Adrenal gland (tissue), 12 donors: ENCODE results near the gene CAPSL. TPM values are rescaled to one million over a fixed set of nuclear protein-coding genes. Genes with fewer than 3 reads are reported as not detected.

Source experiments
- DNase-seq, 7 donors: peaks; one replicate each; pipeline ENCODE4 v3.0.0-alpha.2; 2019 to 2020
- H3K27ac ChIP-seq, 5 donors: fragments of 200-600 bp; sonication (generic) in 4 of 5; 1 replicate in 3 of 5; 2 replicates in 2 of 5; pipeline versions ENCODE4 v1.5.1 to v1.8.0; 2016 to 2020; ENCODE audit warnings: mild to moderate bottlenecking in 1 of 5
- H3K27me3 ChIP-seq: fragments of 200-600 bp; 2 replicates; pipeline ENCODE4 v1.8.0; 2021
- H3K36me3 ChIP-seq, 2 donors: fragments of 200-600 bp; replicated peaks in 1 of 2; 1 replicate in 1 of 2; 2 replicates in 1 of 2; pipeline versions ENCODE4 v1.5.1 to v1.8.0; 2018 to 2022
- H3K4me1 ChIP-seq, 2 donors: fragments of 200-600 bp; replicated peaks in 1 of 2; 1 replicate in 1 of 2; 2 replicates in 1 of 2; pipeline versions ENCODE4 v1.5.1 to v1.8.0; 2018 to 2021
- H3K4me3 ChIP-seq, 4 donors: fragments of 200-600 bp; sonication (generic) in 3 of 4; one replicate each; pipeline ENCODE4 v1.5.1; 2016 to 2018
- H3K9me3 ChIP-seq, 3 donors: fragments of 200-600 bp; sonication (generic) in 1 of 3; replicated peaks in 1 of 3; 1 replicate in 2 of 3; 2 replicates in 1 of 3; pipeline versions ENCODE4 v1.5.1 to v1.8.0; 2016 to 2021
- POLR2A ChIP-seq, 2 donors: fragments of 450-650 bp; IDR thresholded peaks; one replicate each; pipeline ENCODE4 v1.6.1; 2017; ENCODE audit warnings: antibody characterized with exemption in 2 of 2, mild to moderate bottlenecking in 2 of 2, moderate library complexity in 1 of 2
- WGBS, 4 donors: extraction: QIAGEN DNeasy Blood & Tissue Kit in 2 of 4; methylation state at CpG; one replicate each; pipeline versions ENCODE4 v1.1.5 to v1.1.7; 2013 to 2017; 5-methylcytosine and 5-hydroxymethylcytosine counted together
- intact Hi-C, 2 donors: fragments of 100-400 bp; cut with DNase I; formaldehyde crosslinking; loops; one replicate each; pipeline versions ENCODE4 v1.14.1 to v1.15.0; 2022 to 2023
- polyA plus RNA-seq, 3 donors: library from polyadenylated mRNA; stranded (reverse); fragments of 200-250 nt in 2 of 3; fragments of 350-450 nt in 1 of 3; fragmentation: Illumina TruSeq in 1 of 3; extraction: RNeasy Lipid Tissue Mini Kit (QIAGEN cat#74804) in 1 of 3; gene quantifications; one replicate each; pipeline ENCODE4 v1.2.3, GENCODE V29; 2013 to 2014
- small RNA-seq, 2 donors: library from RNA; depleted of rRNA; stranded (forward); fragments of <200 nt; gene quantifications; one replicate each; pipeline ENCODE3, GENCODE V24; 2016
- total RNA-seq, 9 donors: library from RNA; depleted of rRNA in 4 of 9; stranded (reverse); fragments of >200 nt in 4 of 9; fragments of 120-200 nt in 1 of 9; fragmentation: NEBNext Ultra II Directional in 1 of 9; extraction: Animal tissue kit (Norgen Biotek cat#: 25700) in 1 of 9; gene quantifications; one replicate each; pipeline versions ENCODE4 v1.1.0 to v1.2.4, GENCODE V29; 2013 to 2023
- TF ChIP-seq, protein P1 (sequence below), 6 experiments: fragments of 450-650 bp in 4 of 6; fragments of 200-600 bp in 2 of 6; sonication (generic) in 1 of 6; IDR thresholded peaks; 1 replicate in 5 of 6; 2 replicates in 1 of 6; pipeline versions ENCODE4 v1.5.1 to v1.8.0; 2016 to 2021; ENCODE audit warnings: antibody characterized with exemption in 6 of 6, mild to moderate bottlenecking in 2 of 6, moderate library complexity in 1 of 6
- donor health status: healthy with polysubstance abuse.
- donor health status: Bipolar disorder and iron deficiency.
- donor health status: DM: yes; HTN: yes; CAD: no.
- donor health status: DM: no; HTN: no; CAD: no.
- donor health status: DM: no; HTN: no; CAD: no.
- donor health status: DM: yes; HTN: yes; CAD: no.

Gene CAPSL
- total and polyA plus RNA-seq, 12 donors, result 0.27 TPM; not detected in 11

DNA sequence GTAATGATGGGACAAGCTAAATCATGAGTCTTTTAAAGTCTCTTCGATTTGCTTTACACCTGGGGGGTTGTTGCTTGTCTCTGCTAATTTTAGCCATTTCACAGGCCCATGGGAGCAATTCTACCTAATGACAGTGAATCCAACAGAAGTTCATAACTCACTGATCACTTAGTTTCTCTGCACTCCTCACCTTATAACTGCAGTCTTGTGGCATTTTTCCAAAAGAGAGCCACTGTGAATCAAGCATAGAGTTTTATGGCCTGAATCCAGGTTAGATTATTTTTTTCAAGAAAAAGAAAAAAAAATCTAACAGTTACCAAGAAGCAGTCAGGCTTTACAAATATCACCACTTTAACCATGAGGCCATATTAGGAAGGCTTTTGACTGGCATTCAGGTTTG lies 83.2 kb downstream of the CAPSL start:
- H3K27ac ChIP-seq, result no peak overlapping the region
- no peak overlapping the region for H3K4me3 ChIP-seq
- DNase-seq, result no peak
- peaks cover 41% of the 10 kb centered on the region in 2 donors for H3K4me1 ChIP-seq
- no peaks in the 10 kb centered on the region for H3K27me3 ChIP-seq
- TF ChIP-seq POLR2A (IDR thresholded peaks at IDR 0.05), result no peak
- TF ChIP-seq, protein P1, sequence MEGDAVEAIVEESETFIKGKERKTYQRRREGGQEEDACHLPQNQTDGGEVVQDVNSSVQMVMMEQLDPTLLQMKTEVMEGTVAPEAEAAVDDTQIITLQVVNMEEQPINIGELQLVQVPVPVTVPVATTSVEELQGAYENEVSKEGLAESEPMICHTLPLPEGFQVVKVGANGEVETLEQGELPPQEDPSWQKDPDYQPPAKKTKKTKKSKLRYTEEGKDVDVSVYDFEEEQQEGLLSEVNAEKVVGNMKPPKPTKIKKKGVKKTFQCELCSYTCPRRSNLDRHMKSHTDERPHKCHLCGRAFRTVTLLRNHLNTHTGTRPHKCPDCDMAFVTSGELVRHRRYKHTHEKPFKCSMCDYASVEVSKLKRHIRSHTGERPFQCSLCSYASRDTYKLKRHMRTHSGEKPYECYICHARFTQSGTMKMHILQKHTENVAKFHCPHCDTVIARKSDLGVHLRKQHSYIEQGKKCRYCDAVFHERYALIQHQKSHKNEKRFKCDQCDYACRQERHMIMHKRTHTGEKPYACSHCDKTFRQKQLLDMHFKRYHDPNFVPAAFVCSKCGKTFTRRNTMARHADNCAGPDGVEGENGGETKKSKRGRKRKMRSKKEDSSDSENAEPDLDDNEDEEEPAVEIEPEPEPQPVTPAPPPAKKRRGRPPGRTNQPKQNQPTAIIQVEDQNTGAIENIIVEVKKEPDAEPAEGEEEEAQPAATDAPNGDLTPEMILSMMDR (IDR thresholded peaks at IDR 0.05), result no peak
- intact Hi-C loops, result no loop called here
- H3K36me3 ChIP-seq, result no peaks in the 10 kb centered on the region
- WGBS, 4 donors, result 71 to 86% (median 83%) methylated on average over 1 of the region's 1 CpG
- H3K9me3 ChIP-seq, result no peaks in the 10 kb centered on the region

Small RNAs within 50 kb of the gene (small RNA-seq; reads per million reads assigned to genes)
- 0 reads per million in 2 donors for gene AC112204.1

Other genes with a start within 250 kb of the CAPSL start
- gene IL7R, start 81.7 kb downstream of the CAPSL start, total RNA-seq, result 10 to 100 TPM in 4 of 9 donors, 1 to 10 TPM in 5; 4.7 to 14.7 (median 8.1) TPM
- gene IL7R, start 81.7 kb downstream of the CAPSL start, polyA plus RNA-seq, result 10 to 100 TPM in 1 of 3 donors, 1 to 10 TPM in 2; 1.2 to 14.2 (median 1.8) TPM
- gene UGT3A1, start 52.8 kb upstream of the CAPSL start, total RNA-seq, result not detected
- gene UGT3A1, start 52.8 kb upstream of the CAPSL start, polyA plus RNA-seq, result under 1 TPM in 1 of 3 donors, not detected in 2; 0.22 TPM
- gene UGT3A2, start 128.3 kb upstream of the CAPSL start, total RNA-seq, result 1 to 10 TPM in 2 of 9 donors, under 1 TPM in 3, not detected in 4; 0.13 to 1.7 (median 0.23) TPM
- gene UGT3A2, start 128.3 kb upstream of the CAPSL start, polyA plus RNA-seq, result 1 to 10 TPM in 1 of 3 donors, under 1 TPM in 2; 0.08 to 1.6 (median 0.13) TPM
- 10 to 100 TPM in 8 of 9 donors, 1 to 10 TPM in 1; 9.6 to 30.1 (median 15.1) TPM for gene LMBRD2, start 213.3 kb upstream of the CAPSL start, total RNA-seq
- gene LMBRD2, start 213.3 kb upstream of the CAPSL start, polyA plus RNA-seq, result 10 to 100 TPM in 1 of 3 donors, 1 to 10 TPM in 2; 2.3 to 24.8 (median 3.7) TPM
- gene SKP2, start 213.5 kb upstream of the CAPSL start, total RNA-seq, result 10 to 100 TPM in 7 of 9 donors, 1 to 10 TPM in 2; 8.7 to 52.1 (median 14.9) TPM
- 10 to 100 TPM in 1 of 3 donors, 1 to 10 TPM in 2; 2.9 to 11.3 (median 3.9) TPM for gene SKP2, start 213.5 kb upstream of the CAPSL start, polyA plus RNA-seq